GM18502 (cell line): ENCODE results near the gene WWTR1.

Experiments
- ATAC-seq: cut with Tn5 transposase; IDR thresholded peaks from one replicate; pipeline ENCODE4 v1.9.1; 2021; ENCODE audit warnings: mild to moderate bottlenecking; ENCODE audit not compliant: unreplicated experiment, poor library complexity

WWTR1 gene

DNA sequence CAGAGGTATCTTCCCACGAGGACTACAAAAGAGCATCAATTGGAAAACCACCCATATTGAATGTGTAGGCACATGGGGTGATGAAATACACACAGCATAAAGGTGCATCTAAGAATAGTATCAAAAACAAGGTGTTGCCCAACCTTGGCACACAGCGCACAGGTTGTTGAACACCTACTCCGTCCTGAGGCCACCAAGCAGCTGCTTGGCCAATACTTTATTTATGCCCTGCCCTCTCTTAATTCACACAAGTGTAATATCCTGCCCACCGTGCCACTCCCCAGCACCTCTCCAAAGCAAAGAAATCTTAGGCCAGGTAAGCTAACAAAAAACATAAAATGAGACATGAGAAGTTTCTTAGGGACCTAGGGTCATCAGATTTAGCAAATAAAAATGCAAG lies 31.2 kb downstream of the WWTR1 start:
- no peak for ATAC-seq

DNA sequence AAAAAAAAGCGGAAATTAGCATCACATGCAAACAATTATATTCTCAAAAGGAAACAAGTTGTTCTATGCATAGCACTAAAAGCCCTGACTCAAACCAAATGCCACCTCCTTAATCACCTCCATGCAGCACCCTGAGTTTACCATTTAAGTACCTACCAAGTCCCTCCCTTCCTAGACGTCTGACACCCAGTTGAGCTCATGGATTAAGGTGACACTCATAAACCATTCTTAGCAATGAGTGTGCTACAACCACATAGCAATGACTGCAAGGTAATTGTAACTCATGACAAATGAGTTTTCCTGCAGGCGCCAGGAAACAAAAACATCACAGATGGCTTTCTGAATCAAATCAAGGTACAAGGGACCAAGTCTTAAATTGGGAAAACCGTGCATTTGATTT lies 32.0 kb downstream of the WWTR1 start:
- ATAC-seq, result no peak

DNA sequence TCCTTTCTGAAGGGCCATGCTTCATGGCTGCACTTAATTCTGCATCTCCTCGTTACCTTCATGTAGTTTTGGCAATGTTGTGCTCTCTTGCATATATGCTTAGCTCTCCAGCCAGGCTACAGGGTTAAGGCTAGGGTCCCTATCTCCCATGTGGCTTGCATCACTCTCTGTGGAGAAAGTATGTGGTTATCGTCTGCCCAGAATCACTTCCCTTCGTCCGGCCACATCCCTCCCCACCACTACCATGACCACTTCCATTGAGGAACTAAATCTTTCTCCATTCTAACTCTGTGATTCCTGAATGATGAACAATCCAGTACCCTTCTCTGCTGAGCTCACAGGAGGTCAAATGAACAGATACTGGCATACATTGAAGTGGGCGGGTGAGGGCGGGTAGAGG lies 34.0 kb downstream of the WWTR1 start:
- ATAC-seq, result no peak

DNA sequence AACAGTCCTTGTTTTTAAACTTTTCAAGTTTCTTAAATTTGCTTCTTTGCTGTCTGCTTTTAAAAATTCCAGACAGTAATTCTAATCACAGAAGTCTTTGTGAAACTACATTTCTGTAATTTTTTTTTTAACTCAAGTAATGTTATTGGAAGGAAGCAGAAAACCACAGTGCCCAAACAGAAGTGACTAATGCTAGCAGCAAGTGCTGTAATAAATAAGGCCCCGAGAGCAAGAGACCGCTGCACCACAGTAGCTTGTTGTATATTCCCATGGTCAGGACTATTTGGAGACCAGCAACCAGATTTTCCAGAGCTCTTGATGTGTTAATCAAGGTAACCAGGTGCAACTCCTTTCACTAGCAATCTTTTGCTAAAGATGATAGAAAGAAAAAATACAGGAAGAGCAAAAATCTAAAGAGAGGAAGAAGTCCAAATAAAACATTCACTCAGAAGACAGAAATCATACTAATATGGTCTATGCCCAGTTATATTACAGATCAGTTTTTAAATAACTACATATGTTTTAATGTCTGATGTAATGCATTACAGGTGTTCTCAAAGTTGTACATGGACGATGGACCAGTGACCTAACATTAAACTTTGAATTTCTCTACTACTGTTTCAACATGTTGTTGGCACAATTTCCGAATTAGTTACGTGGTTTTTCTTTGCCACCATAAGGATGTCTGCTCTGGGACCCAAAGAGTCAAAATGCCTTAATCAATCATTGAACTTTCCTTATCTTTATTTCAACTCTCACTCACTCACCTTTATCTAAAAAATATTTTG lies 36.4 kb downstream of the WWTR1 start:
- peak; percentile 70 for ATAC-seq

DNA sequence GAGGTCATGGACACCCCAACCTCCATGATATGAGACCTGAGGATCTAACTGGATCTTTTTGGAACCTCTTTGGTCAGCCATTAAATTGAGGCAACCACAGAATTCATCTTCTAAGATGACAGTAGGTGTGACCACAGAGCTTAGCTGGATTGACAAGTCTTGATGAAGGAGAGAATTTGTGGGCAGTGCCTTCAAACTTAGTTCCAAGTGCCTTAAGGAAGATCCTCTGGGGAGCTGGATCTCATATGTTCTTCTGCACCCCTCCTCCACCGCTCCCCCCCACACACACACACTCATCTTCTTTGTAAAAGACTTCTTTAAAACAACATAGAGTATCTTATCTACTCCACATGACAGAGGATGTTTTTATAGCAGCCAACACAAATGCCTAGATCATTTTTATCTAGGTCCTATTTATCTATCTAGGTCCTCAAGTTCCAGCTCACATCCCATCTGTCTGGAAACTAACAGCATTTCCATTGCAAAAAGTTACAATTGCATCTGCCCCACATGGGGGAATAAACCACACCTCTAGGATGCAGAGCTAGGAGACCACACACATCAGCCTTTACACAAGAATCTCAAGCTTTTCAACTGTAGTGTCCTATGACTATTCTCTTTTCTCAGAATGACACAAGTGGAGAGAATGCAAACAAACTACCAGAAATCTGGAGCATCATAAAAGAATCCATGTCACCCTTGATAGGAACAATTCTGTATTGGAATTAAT lies 37.4 kb downstream of the WWTR1 start:
- peak; percentile 70 for ATAC-seq

DNA sequence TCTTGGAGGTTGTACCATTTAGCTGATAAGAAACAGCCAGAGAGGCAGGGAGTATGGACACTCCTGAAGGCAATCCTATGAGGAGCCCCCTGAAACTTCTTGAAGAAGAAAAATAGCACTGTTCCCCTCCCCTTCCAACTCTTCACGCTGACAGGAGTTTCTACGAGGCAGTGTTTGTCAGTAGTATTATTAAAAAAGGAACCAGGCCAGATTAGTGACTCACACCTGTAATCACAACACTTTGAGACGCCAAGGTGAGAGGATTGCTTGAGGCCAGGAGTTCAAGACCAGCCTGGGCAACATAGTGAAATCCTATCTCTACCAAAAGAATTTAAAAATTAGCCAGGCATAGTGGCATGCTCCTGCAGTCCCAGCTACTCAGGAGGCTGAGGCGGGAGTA lies 38.7 kb downstream of the WWTR1 start:
- no peak for ATAC-seq

DNA sequence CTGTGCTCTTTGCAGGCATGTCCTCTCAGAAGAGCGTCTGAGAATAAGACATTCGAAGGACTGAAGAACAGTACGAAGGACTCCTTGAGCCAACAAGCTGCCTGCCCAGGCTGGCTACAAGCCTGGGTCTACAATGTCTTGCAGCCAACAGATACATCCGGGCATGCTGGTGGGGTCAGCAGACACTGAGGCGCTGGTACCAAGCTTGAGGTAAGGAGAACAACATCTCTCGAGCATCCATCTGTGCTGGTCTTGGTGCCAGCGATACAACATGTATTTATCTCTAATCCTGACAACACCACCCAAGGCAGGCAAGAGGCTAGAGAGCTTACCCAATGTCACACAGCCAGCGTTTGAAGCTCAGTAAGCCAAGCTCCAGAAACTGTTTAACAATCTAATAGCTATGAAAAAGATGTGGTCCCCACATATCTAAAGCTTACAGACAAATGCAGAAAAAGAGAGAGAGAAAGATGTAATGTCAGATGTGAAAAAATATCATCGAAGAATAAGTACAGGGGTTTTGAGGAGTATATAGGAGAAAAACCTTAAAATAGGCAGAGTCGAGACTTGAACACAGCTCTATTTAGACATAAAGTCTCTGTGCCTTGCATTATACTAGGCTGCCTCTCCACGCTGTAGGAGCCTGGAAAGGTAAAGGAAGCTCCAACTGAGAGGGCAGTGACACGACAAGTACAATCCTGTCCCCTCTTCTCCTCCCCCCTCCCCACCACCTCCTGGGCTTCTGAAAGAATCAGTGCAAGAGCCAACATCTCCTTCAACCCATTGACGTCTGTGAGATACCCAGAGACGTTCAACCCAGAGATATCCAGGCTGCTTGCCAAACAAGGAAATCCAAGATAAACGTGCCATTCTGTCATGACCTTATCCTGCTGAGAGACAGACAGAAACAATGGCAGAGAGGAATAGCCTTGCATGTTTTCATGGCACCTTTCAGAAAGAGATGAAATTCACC lies 39.4 kb downstream of the WWTR1 start:
- no peak for ATAC-seq

DNA sequence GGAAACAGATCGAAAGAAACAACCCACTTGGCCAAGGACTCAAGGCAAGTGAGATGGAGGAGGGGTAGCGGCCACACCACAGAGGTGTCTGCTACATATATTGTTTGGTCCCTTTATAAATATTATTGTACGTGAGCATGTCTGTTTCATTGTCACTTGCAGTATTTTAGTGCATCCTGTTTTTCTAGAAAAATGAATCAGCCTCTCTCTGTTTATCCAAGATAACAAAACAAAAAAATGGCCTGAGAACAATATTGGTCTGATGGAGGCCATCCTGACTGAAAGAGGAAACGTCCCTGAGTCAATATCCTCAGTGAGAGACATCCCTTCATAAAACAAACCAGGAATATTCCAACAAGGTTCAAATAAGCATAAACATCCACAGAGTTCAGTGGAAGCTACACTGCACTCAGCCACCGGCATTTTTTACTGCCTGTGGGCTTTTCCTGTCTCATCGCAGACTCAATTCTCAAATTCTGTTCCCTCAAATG lies 42.0 kb downstream of the WWTR1 start:
- ATAC-seq, result no peak

DNA sequence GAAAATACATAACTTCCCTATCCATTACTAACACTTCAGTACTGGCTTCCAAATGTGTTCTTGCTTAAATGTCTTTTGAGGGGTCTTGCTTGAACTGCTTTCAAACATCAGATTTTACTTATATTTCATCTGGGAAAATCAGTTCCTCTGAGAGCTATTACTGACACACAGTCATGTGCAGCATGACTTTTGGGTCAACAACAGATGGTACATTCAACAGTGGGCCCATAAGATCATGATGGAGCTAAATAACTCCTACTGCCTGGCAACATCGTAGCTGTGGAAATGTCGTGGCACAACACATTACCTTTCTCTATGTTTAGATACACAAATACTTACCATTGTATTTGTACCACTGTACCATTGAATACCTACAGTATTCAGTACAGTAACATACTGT lies 43.8 kb downstream of the WWTR1 start:
- ATAC-seq, result no peak

DNA sequence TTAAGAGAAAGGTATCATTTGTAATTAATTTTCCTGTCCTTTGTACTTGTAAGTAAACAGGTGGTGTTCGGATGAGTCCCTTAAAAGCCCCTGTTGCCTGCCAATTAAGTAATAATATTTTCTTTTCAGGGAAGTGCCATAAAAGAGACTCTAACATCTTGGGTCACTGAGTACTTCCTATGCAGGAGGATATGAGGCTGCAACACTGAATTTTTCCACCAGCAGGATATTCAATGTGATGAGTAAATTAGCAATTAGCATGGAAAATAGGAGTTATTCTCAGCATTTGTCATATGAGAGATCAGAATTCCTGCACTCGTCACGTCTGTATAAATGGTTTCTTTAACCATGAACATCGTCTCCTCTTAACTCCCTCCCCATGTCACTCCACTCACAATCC lies 45.4 kb downstream of the WWTR1 start:
- no peak for ATAC-seq

DNA sequence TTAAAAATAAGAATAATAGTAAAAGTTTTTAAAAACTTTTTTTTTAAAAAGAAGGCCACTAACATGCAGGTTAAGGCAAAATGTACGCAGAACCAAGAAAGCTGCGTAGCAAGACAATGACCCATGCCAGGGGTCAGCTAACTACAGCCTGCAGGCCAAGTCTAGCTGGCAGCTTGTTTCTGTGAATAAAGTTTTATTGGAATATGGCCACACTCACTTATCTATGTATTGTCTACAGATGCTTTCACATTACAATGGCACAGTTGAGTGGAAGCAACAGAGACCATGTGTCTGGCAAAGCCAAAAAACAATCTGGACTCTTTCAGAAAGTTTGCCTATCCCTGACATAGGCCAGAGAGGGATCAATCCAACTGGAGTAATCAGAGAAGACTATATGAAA lies 46.7 kb downstream of the WWTR1 start:
- ATAC-seq, result no peak

DNA sequence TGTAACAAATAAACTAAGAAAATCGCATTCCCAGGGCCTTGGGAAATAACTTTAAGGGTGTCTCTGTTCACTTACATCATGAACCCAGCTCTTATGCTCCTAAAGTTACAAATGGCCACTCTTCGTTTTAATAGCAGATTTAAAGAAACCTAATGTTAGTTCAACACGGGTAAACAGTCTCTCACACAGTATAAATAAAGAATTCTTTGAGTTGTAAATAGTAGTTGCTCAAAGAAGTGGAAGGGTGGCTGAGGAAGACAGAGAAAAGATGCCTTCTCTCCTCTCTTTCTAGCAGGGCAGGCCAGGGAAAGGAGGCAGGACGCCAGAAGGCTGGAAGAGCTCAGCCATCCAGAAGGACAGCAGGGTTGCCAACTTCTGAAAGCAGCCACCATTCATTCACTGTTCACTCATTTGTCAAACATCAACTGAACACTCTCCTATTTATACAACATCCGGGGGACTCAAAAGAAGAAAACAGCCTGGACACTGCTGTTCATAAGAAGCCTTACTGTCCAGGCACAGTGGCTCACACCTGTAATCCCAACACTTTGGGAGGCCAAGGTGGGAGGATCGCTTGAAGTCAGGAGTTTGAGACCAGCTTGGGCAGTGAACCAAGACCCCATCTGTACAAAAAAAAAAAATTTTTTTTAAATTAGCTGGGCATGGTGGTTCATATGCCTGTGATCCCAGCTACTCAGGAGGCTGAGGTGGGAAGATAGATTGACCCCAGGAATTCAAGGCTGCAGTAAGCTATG lies 47.3 kb downstream of the WWTR1 start:
- ATAC-seq, result no peak

DNA sequence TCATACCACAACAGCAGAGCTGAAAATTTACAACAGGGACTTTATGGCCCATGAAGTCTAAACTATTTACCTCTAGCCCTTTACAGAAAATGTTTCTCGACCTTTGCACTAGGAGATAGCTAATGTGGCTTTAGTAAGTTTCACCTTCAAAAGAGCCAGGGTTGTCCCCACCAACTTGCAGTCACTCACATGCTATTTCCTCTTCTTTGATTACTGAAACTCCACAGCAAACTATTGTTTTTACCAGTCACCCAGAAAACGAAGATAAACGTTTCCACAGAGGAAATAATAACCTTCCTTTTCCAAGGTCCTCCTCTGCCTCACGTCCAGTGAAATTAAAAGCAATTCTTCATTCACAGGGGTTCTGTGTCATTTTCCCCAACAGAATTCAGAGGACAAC lies 48.2 kb downstream of the WWTR1 start:
- peak; percentile 92 for ATAC-seq

DNA sequence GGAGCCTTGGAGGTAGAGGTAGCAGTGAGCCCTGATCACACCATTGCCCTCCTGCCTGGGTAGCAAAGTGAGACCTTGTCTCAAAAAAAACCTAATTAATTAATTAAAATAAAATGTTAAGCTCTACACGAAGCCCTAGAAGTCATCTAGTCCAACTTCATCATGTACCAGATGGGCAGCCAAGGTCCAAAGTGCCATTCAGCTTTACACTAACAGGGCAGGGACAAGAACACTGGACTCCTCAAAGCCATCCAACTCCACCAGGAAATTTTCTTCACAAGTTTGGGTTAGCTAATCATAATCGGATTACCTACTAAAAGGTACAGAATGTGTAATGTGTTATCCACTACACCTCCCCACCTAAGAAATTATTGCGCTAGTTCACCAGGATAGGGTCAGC lies 48.8 kb downstream of the WWTR1 start:
- ATAC-seq, result no peak

DNA sequence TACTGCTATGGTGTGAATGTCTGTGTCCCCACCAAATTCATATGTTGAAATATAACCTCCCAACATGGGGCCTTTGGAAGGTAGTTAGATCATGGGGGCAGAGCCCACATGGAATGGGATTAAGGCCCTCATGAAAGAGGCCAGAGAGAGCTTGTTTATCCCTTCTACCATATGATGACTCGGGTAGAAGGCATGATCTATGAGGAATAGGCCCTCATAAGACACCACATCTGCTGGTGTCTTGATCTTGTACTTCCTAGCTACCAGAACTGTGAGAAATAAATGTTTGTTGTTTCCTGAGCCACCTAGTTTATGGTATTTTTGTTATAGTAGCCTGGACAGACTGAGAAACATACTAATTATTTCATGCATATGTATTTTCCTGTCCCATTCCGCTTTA lies 51.9 kb downstream of the WWTR1 start:
- ATAC-seq, result no peak

DNA sequence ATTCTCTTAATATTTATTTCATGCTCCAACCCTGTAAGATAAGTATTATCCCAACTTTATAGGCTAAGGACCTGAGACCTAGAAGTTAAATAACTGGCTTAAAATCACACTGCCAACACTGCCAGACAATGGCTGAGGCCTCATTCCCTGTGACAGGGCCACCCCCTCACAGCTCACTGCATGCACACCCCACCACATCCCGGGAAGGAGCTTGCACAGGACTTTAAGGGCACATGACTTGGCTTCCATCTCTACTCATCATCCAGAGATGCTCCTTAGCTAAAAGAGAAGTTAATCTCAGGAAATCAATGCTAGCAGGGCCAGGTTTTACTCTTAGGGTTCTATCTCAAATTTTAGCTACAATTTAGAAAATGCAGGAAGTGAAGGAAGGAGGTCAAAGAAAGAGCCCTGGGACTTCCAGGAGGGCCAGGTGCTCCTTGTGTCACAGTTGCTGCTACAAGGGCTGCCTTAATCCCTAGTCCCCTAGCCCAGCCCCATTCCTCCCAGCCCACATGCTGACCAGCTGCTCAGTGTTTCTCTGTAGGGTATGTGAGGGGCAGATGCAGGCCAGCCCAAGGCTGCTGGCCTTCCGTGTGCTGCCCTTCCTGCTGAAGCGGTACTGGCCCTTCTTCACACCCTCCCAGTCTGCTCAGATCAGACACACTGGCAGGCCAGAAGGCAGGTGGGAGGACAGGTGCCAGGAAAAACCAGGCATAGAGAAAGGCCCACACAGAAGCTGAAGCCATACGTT lies 53.5 kb downstream of the WWTR1 start:
- ATAC-seq, result no peak

DNA sequence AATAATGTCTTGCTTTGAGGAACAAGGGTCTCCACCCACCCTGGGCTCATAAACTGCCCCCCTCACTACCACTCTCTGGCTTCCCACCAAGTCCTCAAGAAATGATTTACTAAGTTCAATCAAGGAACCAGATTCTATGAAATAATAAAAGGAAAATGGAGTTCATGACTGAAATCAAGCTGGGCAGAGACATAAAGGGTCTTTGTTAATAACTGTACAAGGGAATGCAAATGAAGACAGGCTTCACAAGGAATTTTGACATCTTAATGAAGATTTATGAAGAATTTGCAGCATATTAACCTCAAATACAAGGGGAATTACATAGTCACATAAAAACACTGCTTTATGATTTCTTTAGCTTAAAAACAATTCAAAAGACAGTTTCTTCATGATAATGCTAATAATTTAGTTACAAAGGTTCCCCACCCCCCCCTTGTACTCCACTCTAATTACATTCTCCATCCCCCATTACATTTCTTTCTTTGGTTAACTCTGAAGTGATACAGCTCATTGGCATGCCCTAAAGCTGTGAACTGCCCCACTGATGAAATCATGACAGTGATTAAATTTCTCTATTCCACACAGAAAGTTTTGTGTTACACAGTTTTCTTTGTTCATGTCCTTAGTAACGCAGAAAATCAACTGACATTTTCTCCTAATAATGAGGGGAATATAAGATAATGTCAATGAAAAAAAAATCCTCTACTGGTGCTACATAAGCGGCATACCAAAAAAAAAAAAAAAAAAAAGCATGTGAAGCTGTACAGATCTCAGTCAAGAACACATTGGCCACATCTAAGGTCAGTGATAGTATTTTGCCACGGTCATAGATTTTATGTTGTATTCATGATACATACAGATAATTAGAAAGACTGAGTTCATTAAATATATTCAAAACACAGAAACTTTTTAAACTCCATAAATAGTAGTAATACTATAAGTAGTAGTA lies 54.4 kb downstream of the WWTR1 start:
- ATAC-seq, result no peak

DNA sequence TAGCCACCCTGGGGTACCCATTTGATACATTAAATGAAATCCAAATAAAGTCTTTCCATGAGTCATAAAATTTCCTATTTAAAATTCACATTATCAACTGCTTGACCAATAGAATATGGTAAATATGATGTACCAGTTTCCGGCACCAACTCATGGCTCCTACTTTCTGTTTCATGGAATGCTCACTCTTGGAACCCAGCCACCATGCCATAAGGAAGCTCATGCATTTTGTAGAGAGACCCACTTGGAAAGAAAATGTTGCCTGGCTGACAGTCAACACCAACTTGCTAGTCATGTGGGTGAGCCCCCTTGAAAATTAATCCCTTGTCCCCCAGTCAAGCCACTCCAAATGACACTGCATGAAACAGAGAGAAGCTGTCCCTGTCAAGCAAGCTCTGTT lies 57.2 kb downstream of the WWTR1 start:
- no peak for ATAC-seq
